GM13977 (cell line): ENCODE data around the gene LRRC53.

Experiments used
- DNase-seq: peaks from one replicate; pipeline ENCODE4 v3.0.0; 2012; ENCODE audit warnings: low spot score
- CTCF ChIP-seq: IDR thresholded peaks from 2 replicates; pipeline ENCODE4 v1.5.1; 2012; ENCODE audit warnings: mild to moderate bottlenecking, control low read depth; ENCODE audit not compliant: insufficient read depth; ENCODE audit errors: extremely low read depth, missing control alignments
- in situ Hi-C: fragments of 300-500 bp; cut with MboI; formaldehyde crosslinking; loops from one replicate; pipeline ENCODE4 v1.12.0; 2022; ENCODE audit warnings: low sequenced_read_pairs, low pct_unique_long_range_greater_than_20kb, mixed read lengths, inconsistent platforms; ENCODE audit not compliant: unreplicated experiment

The LRRC53 gene

GRCh38 chr1:74452035-74452434 lies 60.4 kb downstream of the LRRC53 start:
- TF ChIP-seq CTCF: no peak
- no peak for DNase-seq
- in situ Hi-C loops: no loop called here

- in situ Hi-C loops: no loop called here
- no peak for TF ChIP-seq CTCF
- no peak for DNase-seq
Observed at GRCh38 chr1:74437035-74437434, 75.4 kb downstream of the LRRC53 start.

- TF ChIP-seq CTCF: no peak
- in situ Hi-C loops: no loop called here
- DNase-seq: no peak
Observed at GRCh38 chr1:74436078-74436477, 76.3 kb downstream of the LRRC53 start.

GRCh38 chr1:74434321-74434720 lies 78.1 kb downstream of the LRRC53 start:
- DNase-seq: no peak
- no peak for TF ChIP-seq CTCF
- in situ Hi-C loops: no loop called here

GRCh38 chr1:74432325-74432724 lies 80.1 kb downstream of the LRRC53 start:
- DNase-seq: no peak
- in situ Hi-C loops: no loop called here
- no peak for TF ChIP-seq CTCF

- no peak for TF ChIP-seq CTCF
- no peak for DNase-seq
- in situ Hi-C loops: no loop called here
Observed at GRCh38 chr1:74431531-74431930, 80.9 kb downstream of the LRRC53 start.

- in situ Hi-C loops: no loop called here
- no peak for TF ChIP-seq CTCF
- DNase-seq: no peak
Observed at GRCh38 chr1:74430342-74430934, 82.0 kb downstream of the LRRC53 start.
